Loucy (cell line): ENCODE measurements around the gene PACRG.

Experiments used
- EZH2phosphoT487 ChIP-seq: fragments of 200-600 bp; IDR thresholded peaks from 2 replicates; pipeline ENCODE4 v1.6.1; 2018; ENCODE audit warnings: antibody characterized with exemption, mild to moderate bottlenecking, moderate library complexity, borderline replicate concordance
- TF ChIP-seq, protein P1 (sequence below): fragments of 200-600 bp; sonication (generic); conservative IDR thresholded peaks from 2 replicates; pipeline ENCODE4 v1.5.1; 2014; ENCODE audit warnings: mild to moderate bottlenecking, antibody characterized with exemption, low read length

DNA sequence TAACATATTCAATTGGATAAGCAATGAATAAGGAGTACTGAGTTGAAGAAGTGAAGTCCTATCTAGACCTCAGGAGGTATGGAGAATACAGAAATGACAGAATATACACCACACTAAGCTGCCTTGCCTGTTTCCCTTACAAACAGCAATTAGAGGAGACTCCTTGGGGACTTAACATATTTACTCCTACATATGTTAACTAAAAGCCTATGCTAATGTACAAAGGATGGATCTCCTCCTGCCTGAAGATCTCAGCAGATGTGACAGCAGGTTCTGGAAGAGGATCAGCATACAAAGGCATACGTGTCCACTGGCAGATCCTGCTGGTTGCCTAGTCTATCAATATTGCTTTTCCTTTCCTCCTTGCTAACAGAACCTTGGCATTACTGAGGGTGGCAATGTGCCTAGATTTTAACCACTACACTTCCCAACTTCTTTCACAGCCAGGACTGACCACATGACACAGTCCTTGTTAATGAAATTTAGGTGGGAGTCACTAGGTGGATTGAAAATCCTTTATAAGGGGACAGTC lies 29.8 kb upstream of the PACRG start:
- TF ChIP-seq, protein P1, sequence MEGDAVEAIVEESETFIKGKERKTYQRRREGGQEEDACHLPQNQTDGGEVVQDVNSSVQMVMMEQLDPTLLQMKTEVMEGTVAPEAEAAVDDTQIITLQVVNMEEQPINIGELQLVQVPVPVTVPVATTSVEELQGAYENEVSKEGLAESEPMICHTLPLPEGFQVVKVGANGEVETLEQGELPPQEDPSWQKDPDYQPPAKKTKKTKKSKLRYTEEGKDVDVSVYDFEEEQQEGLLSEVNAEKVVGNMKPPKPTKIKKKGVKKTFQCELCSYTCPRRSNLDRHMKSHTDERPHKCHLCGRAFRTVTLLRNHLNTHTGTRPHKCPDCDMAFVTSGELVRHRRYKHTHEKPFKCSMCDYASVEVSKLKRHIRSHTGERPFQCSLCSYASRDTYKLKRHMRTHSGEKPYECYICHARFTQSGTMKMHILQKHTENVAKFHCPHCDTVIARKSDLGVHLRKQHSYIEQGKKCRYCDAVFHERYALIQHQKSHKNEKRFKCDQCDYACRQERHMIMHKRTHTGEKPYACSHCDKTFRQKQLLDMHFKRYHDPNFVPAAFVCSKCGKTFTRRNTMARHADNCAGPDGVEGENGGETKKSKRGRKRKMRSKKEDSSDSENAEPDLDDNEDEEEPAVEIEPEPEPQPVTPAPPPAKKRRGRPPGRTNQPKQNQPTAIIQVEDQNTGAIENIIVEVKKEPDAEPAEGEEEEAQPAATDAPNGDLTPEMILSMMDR, result no peak
- TF ChIP-seq EZH2phosphoT487, result no peak
